DND-41 (cell line): ENCODE results near the gene C1QTNF6.
"Not testable (repeated sequence)": the region's sequence is repeated elsewhere in the genome, so short reads cannot be mapped to it uniquely, and the experiment has no call there.

Experiments used
- EZH2 ChIP-seq: IDR thresholded peaks from 3 replicates; pipeline ENCODE4 v1.6.1; 2012; ENCODE audit warnings: borderline replicate concordance, low read depth, mild to moderate bottlenecking, moderate library complexity, low read length, inconsistent platforms; ENCODE audit not compliant: severe bottlenecking
- TF ChIP-seq, protein P1 (sequence below): IDR thresholded peaks from 2 replicates; pipeline ENCODE4 v1.5.1; 2012; ENCODE audit warnings: borderline replicate concordance, low read length, moderate library complexity, mild to moderate bottlenecking; ENCODE audit not compliant: poor library complexity, severe bottlenecking; ENCODE audit errors: extremely low read depth

DNA sequence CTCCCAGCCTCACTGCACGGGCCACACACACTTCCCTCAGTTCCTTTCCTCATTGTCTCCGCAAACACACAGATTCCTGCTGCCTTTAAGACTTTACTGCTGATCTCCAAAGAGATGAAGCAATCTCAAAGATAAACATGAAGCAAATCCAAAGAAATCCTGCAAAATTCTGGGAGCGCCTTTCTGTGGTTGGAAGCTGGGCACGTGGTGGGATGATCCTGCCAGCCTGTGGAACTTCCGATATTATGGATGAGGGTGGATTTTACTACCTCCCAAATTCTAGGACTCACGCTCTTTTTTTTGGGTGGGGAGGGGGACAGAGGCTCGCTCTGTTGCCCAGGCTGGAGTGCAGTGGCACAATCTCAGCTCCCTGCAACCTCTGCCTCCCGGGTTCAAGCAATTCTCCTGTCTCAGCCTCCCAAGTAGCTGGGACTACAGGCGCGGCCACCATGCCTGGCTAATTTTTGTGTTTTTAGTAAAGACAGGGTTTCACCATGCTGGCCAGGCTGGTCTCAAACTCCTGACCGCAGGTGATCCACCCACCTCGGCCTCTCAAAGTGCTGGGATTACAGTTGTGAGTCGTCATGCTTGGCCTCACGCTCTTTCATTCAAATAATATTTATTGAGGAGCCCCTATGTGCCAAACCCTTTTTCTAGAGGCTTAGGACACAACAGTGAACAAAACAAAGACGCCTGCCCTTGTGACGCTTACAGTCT, 17.2 kb downstream of the C1QTNF6 start:
- not testable (repeated sequence) for TF ChIP-seq EZH2
- TF ChIP-seq, protein P1, sequence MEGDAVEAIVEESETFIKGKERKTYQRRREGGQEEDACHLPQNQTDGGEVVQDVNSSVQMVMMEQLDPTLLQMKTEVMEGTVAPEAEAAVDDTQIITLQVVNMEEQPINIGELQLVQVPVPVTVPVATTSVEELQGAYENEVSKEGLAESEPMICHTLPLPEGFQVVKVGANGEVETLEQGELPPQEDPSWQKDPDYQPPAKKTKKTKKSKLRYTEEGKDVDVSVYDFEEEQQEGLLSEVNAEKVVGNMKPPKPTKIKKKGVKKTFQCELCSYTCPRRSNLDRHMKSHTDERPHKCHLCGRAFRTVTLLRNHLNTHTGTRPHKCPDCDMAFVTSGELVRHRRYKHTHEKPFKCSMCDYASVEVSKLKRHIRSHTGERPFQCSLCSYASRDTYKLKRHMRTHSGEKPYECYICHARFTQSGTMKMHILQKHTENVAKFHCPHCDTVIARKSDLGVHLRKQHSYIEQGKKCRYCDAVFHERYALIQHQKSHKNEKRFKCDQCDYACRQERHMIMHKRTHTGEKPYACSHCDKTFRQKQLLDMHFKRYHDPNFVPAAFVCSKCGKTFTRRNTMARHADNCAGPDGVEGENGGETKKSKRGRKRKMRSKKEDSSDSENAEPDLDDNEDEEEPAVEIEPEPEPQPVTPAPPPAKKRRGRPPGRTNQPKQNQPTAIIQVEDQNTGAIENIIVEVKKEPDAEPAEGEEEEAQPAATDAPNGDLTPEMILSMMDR: not testable (repeated sequence)
